ENCODE data around the gene PATJ.

DNA sequence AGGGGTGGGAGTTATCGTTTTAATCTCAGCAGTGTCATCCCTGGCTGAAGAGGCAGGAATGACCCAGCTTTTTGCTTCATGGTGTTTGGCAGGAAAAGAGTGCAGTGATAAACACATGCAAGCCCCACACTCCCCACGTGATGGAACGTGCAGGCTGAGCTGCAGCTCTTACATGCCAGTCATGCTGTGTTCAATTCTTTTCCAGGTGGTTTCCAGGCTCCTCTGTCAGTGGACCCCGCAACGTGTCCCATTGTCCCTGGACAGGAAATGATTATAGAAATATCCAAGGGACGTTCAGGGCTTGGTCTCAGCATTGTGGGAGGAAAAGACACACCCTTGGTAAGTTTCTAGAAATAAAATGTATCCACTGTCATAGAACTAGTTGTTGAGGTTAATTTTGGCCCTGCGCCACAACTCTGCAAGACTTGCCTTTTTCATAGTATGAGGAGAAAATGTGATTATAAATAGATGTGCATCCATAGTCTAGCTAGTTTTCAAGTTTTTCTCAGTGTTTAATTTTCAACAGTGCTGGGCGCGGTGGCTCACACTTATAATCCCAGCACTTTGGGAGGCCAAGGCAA, 342.1 kb downstream of the PATJ start:
- TF ChIP-seq EZH2phosphoT487 (IDR thresholded peaks at IDR 0.05; ENCODE audit: unreplicated experiment) (no peak), POLR2AphosphoS5 (IDR thresholded peaks at IDR 0.05; ENCODE audit: low read depth) (no peak), CREB1 (CRISPR knock-in tag; IDR thresholded peaks at IDR 0.05; ENCODE audit: low read depth) (no peak), EZH2 (IDR thresholded peaks at IDR 0.05; ENCODE audit: low read depth, unreplicated experiment) (no peak), ZNF331 (CRISPR knock-in tag; IDR thresholded peaks at IDR 0.05; ENCODE audit: low read depth) (no peak), JUNB (IDR thresholded peaks at IDR 0.05; ENCODE audit: unreplicated experiment) (no peak), STAT1 (IDR thresholded peaks at IDR 0.05; ENCODE audit: unreplicated experiment) (no peak), ZNF114 (CRISPR knock-in tag; IDR thresholded peaks at IDR 0.05) (no peak), NANOG (IDR thresholded peaks at IDR 0.05; ENCODE audit: borderline replicate concordance) (no peak)
- TF ChIP-seq, protein P1, sequence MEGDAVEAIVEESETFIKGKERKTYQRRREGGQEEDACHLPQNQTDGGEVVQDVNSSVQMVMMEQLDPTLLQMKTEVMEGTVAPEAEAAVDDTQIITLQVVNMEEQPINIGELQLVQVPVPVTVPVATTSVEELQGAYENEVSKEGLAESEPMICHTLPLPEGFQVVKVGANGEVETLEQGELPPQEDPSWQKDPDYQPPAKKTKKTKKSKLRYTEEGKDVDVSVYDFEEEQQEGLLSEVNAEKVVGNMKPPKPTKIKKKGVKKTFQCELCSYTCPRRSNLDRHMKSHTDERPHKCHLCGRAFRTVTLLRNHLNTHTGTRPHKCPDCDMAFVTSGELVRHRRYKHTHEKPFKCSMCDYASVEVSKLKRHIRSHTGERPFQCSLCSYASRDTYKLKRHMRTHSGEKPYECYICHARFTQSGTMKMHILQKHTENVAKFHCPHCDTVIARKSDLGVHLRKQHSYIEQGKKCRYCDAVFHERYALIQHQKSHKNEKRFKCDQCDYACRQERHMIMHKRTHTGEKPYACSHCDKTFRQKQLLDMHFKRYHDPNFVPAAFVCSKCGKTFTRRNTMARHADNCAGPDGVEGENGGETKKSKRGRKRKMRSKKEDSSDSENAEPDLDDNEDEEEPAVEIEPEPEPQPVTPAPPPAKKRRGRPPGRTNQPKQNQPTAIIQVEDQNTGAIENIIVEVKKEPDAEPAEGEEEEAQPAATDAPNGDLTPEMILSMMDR (conservative IDR thresholded peaks at IDR 0.05; ENCODE audit: low read depth in 2 of 2), result no peak
- TF ChIP-seq, protein P2, sequence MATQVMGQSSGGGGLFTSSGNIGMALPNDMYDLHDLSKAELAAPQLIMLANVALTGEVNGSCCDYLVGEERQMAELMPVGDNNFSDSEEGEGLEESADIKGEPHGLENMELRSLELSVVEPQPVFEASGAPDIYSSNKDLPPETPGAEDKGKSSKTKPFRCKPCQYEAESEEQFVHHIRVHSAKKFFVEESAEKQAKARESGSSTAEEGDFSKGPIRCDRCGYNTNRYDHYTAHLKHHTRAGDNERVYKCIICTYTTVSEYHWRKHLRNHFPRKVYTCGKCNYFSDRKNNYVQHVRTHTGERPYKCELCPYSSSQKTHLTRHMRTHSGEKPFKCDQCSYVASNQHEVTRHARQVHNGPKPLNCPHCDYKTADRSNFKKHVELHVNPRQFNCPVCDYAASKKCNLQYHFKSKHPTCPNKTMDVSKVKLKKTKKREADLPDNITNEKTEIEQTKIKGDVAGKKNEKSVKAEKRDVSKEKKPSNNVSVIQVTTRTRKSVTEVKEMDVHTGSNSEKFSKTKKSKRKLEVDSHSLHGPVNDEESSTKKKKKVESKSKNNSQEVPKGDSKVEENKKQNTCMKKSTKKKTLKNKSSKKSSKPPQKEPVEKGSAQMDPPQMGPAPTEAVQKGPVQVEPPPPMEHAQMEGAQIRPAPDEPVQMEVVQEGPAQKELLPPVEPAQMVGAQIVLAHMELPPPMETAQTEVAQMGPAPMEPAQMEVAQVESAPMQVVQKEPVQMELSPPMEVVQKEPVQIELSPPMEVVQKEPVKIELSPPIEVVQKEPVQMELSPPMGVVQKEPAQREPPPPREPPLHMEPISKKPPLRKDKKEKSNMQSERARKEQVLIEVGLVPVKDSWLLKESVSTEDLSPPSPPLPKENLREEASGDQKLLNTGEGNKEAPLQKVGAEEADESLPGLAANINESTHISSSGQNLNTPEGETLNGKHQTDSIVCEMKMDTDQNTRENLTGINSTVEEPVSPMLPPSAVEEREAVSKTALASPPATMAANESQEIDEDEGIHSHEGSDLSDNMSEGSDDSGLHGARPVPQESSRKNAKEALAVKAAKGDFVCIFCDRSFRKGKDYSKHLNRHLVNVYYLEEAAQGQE (IDR thresholded peaks at IDR 0.05; ENCODE audit: unreplicated experiment), result no peak
- TF ChIP-seq, protein P3, sequence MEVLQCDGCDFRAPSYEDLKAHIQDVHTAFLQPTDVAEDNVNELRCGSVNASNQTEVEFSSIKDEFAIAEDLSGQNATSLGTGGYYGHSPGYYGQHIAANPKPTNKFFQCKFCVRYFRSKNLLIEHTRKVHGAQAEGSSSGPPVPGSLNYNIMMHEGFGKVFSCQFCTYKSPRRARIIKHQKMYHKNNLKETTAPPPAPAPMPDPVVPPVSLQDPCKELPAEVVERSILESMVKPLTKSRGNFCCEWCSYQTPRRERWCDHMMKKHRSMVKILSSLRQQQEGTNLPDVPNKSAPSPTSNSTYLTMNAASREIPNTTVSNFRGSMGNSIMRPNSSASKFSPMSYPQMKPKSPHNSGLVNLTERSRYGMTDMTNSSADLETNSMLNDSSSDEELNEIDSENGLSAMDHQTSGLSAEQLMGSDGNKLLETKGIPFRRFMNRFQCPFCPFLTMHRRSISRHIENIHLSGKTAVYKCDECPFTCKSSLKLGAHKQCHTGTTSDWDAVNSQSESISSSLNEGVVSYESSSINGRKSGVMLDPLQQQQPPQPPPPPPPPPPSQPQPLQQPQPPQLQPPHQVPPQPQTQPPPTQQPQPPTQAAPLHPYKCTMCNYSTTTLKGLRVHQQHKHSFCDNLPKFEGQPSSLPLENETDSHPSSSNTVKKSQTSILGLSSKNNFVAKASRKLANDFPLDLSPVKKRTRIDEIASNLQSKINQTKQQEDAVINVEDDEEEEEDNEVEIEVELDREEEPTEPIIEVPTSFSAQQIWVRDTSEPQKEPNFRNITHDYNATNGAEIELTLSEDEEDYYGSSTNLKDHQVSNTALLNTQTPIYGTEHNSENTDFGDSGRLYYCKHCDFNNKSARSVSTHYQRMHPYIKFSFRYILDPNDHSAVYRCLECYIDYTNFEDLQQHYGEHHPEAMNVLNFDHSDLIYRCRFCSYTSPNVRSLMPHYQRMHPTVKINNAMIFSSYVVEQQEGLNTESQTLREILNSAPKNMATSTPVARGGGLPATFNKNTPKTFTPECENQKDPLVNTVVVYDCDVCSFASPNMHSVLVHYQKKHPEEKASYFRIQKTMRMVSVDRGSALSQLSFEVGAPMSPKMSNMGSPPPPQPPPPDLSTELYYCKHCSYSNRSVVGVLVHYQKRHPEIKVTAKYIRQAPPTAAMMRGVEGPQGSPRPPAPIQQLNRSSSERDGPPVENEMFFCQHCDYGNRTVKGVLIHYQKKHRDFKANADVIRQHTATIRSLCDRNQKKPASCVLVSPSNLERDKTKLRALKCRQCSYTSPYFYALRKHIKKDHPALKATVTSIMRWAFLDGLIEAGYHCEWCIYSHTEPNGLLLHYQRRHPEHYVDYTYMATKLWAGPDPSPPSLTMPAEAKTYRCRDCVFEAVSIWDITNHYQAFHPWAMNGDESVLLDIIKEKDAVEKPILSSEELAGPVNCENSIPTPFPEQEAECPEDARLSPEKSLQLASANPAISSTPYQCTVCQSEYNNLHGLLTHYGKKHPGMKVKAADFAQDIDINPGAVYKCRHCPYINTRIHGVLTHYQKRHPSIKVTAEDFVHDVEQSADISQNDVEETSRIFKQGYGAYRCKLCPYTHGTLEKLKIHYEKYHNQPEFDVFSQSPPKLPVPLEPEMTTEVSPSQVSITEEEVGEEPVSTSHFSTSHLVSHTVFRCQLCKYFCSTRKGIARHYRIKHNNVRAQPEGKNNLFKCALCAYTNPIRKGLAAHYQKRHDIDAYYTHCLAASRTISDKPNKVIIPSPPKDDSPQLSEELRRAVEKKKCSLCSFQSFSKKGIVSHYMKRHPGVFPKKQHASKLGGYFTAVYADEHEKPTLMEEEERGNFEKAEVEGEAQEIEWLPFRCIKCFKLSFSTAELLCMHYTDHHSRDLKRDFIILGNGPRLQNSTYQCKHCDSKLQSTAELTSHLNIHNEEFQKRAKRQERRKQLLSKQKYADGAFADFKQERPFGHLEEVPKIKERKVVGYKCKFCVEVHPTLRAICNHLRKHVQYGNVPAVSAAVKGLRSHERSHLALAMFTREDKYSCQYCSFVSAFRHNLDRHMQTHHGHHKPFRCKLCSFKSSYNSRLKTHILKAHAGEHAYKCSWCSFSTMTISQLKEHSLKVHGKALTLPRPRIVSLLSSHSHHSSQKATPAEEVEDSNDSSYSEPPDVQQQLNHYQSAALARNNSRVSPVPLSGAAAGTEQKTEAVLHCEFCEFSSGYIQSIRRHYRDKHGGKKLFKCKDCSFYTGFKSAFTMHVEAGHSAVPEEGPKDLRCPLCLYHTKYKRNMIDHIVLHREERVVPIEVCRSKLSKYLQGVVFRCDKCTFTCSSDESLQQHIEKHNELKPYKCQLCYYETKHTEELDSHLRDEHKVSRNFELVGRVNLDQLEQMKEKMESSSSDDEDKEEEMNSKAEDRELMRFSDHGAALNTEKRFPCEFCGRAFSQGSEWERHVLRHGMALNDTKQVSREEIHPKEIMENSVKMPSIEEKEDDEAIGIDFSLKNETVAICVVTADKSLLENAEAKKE (CRISPR knock-in tag; IDR thresholded peaks at IDR 0.05), result no peak
- TF ChIP-seq, protein P4, sequence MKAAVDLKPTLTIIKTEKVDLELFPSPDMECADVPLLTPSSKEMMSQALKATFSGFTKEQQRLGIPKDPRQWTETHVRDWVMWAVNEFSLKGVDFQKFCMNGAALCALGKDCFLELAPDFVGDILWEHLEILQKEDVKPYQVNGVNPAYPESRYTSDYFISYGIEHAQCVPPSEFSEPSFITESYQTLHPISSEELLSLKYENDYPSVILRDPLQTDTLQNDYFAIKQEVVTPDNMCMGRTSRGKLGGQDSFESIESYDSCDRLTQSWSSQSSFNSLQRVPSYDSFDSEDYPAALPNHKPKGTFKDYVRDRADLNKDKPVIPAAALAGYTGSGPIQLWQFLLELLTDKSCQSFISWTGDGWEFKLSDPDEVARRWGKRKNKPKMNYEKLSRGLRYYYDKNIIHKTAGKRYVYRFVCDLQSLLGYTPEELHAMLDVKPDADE (IDR thresholded peaks at IDR 0.05), result no peak
